HG03342 (cell line): ENCODE results near the gene SLIT3.

Experiments used
- ATAC-seq: cut with Tn5 transposase; IDR thresholded peaks from one replicate; pipeline ENCODE4 v1.9.1; 2021; ENCODE audit warnings: mild to moderate bottlenecking, moderate library complexity; ENCODE audit not compliant: unreplicated experiment

Gene SLIT3

GRCh38 chr5:169272111-169272510 lies 28.8 kb downstream of the SLIT3 start:
- no peak for ATAC-seq

GRCh38 chr5:169270827-169271226 lies 30.1 kb downstream of the SLIT3 start:
- ATAC-seq, result no peak

- ATAC-seq, result no peak
Observed at GRCh38 chr5:169268019-169268418, 32.9 kb downstream of the SLIT3 start.

- no peak for ATAC-seq
Observed at GRCh38 chr5:169265888-169266287, 35.1 kb downstream of the SLIT3 start.

GRCh38 chr5:169263591-169263990 lies 37.3 kb downstream of the SLIT3 start:
- ATAC-seq, result no peak

GRCh38 chr5:169260896-169261569 lies 39.9 kb downstream of the SLIT3 start:
- no peak for ATAC-seq

- ATAC-seq, result no peak
Observed at GRCh38 chr5:169258372-169259000, 42.5 kb downstream of the SLIT3 start.

- ATAC-seq, result no peak
Observed at GRCh38 chr5:169256191-169256590, 44.7 kb downstream of the SLIT3 start.

GRCh38 chr5:169253071-169253470 lies 47.9 kb downstream of the SLIT3 start:
- ATAC-seq, result no peak

GRCh38 chr5:169251333-169252084 lies 49.4 kb downstream of the SLIT3 start:
- no peak for ATAC-seq

GRCh38 chr5:169250887-169251286 lies 50.1 kb downstream of the SLIT3 start:
- ATAC-seq, result no peak

GRCh38 chr5:169248996-169249395 lies 51.9 kb downstream of the SLIT3 start:
- ATAC-seq, result no peak

- no peak for ATAC-seq
Observed at GRCh38 chr5:169248550-169248949, 52.4 kb downstream of the SLIT3 start.

GRCh38 chr5:169244812-169245211 lies 56.1 kb downstream of the SLIT3 start:
- no peak for ATAC-seq

- ATAC-seq, result no peak
Observed at GRCh38 chr5:169243651-169244422, 57.1 kb downstream of the SLIT3 start.

GRCh38 chr5:169242849-169243186 lies 58.1 kb downstream of the SLIT3 start:
- ATAC-seq, result no peak

GRCh38 chr5:169242175-169242848 lies 58.6 kb downstream of the SLIT3 start:
- ATAC-seq, result no peak

- no peak for ATAC-seq
Observed at GRCh38 chr5:169229342-169229892, 71.5 kb downstream of the SLIT3 start.

- no peak for ATAC-seq
Observed at GRCh38 chr5:169226895-169227294, 74.0 kb downstream of the SLIT3 start.

GRCh38 chr5:169225830-169226356 lies 75.0 kb downstream of the SLIT3 start:
- no peak for ATAC-seq
